Stimulated activated CD4-positive, alpha-beta T cell treated with anti-CD3 and anti-CD28 coated beads, TNF-alpha, amount 100 ng/mL, for 24 hours (primary cell): Measurements from ENCODE around the gene ILF2.
"Not testable (repeated sequence)": the region's sequence is repeated elsewhere in the genome, so short reads cannot be mapped to it uniquely, and the experiment has no call there.

Experiments
- DNase-seq, 3 experiments: peaks; one replicate each; pipeline ENCODE4 v3.0.0-alpha.2; 2020; ENCODE audit warnings: low read depth in 3 of 3

The ILF2 gene

GRCh38 chr1:153649137-153649862, 21.5 kb downstream of the ILF2 start:
- DNase-seq: no peak

GRCh38 chr1:153648000-153648643, 22.7 kb downstream of the ILF2 start:
- DNase-seq: no peak

- DNase-seq: no peak
These were observed 23.5 kb downstream of the ILF2 start for GRCh38 chr1:153647346-153647714.

- no peak for DNase-seq
These were observed 24.0 kb downstream of the ILF2 start for GRCh38 chr1:153646672-153647345.

GRCh38 chr1:153643816-153644215, 27.0 kb downstream of the ILF2 start:
- no peak for DNase-seq

GRCh38 chr1:153643100-153643499, 27.7 kb downstream of the ILF2 start:
- DNase-seq: no peak

GRCh38 chr1:153642161-153642560, 28.6 kb downstream of the ILF2 start:
- DNase-seq: no peak

GRCh38 chr1:153640861-153641260, 29.9 kb downstream of the ILF2 start:
- no peak for DNase-seq

GRCh38 chr1:153640213-153640612, 30.6 kb downstream of the ILF2 start:
- not testable (repeated sequence) for DNase-seq

- no peak for DNase-seq
These were observed 31.5 kb downstream of the ILF2 start for GRCh38 chr1:153639280-153639679.

- DNase-seq: no peak
These were observed 32.5 kb downstream of the ILF2 start for GRCh38 chr1:153638261-153638660.

GRCh38 chr1:153636312-153636711, 34.5 kb downstream of the ILF2 start:
- no peak for DNase-seq

GRCh38 chr1:153635872-153636271, 34.9 kb downstream of the ILF2 start:
- no peak for DNase-seq

- DNase-seq: peak; percentile 95
These were observed 36.8 kb downstream of the ILF2 start, which contains the start of gene CHTOP for GRCh38 chr1:153633754-153634665. CHTOP (plus strand) TSS chr1:153634066; CDS start chr1:153636589, 2,523 bp downstream.

GRCh38 chr1:153633161-153633753, 37.5 kb downstream of the ILF2 start:
- DNase-seq: no peak

GRCh38 chr1:153631047-153632022, 39.5 kb downstream of the ILF2 start:
- DNase-seq: no peak

- no peak for DNase-seq
These were observed 40.4 kb downstream of the ILF2 start for GRCh38 chr1:153630384-153630783.

GRCh38 chr1:153629971-153630370, 40.8 kb downstream of the ILF2 start:
- DNase-seq: no peak

GRCh38 chr1:153629343-153629665, 41.5 kb downstream of the ILF2 start:
- no peak for DNase-seq

- DNase-seq: no peak
These were observed 42.0 kb downstream of the ILF2 start for GRCh38 chr1:153628638-153629342.
